Neural cell (in vitro differentiated cells): ENCODE results near the gene PGS1. TPM values are rescaled to one million over a fixed set of nuclear protein-coding genes. Genes with fewer than 3 reads are reported as not detected.

Source experiments
- H2AFZ ChIP-seq: fragments of 200-600, 300-800 bp; sonication (generic), shearing (Covaris generic); 2 replicates; pipeline ENCODE4 v1.6.0; 2014; ENCODE audit warnings: low read depth, mild to moderate bottlenecking, antibody characterized with exemption, low read length, moderate library complexity
- H3F3A ChIP-seq: fragments of 200-600 bp; shearing (Covaris generic); 2 replicates; pipeline ENCODE4 v1.6.1; 2016; ENCODE audit warnings: mild to moderate bottlenecking, moderate library complexity, mixed read lengths, antibody characterized with exemption, low read length; ENCODE audit not compliant: insufficient read depth, poor library complexity, severe bottlenecking
- H3K27ac ChIP-seq: fragments of 200-600, 300-800 bp; sonication (generic), shearing (Covaris generic); 2 replicates; pipeline ENCODE4 v1.5.1; 2014; ENCODE audit warnings: mild to moderate bottlenecking, low read length, moderate library complexity
- H3K27me3 ChIP-seq: fragments of 300-800, 200-600 bp; sonication (generic), shearing (Covaris generic); 2 replicates; pipeline ENCODE4 v1.6.0; 2014; ENCODE audit warnings: mild to moderate bottlenecking, low read depth, low read length, moderate library complexity; ENCODE audit not compliant: insufficient read depth
- H3K36me3 ChIP-seq: fragments of 300-800, 200-600 bp; sonication (generic), shearing (Covaris generic); 2 replicates; pipeline ENCODE4 v1.5.1; 2014; ENCODE audit warnings: mild to moderate bottlenecking, antibody characterized with exemption, low read length, moderate library complexity; ENCODE audit not compliant: insufficient read depth
- H3K4me2 ChIP-seq: fragments of 300-800, 200-600 bp; sonication (generic), shearing (Covaris generic); 2 replicates; pipeline ENCODE4 v1.6.0; 2014; ENCODE audit warnings: mild to moderate bottlenecking, low read length
- H3K4me3 ChIP-seq: fragments of 300-800, 200-600 bp; sonication (generic), shearing (Covaris generic); 2 replicates; pipeline ENCODE4 v1.5.1; 2014; ENCODE audit warnings: mild to moderate bottlenecking, low read length, moderate library complexity
- H3K79me2 ChIP-seq: fragments of 200-600 bp; shearing (Covaris generic); replicated peaks from 2 replicates; pipeline ENCODE4 v1.6.0; 2014; ENCODE audit warnings: mild to moderate bottlenecking, low read length, moderate library complexity; ENCODE audit not compliant: insufficient read depth
- H3K9ac ChIP-seq: fragments of 300-800, 200-600 bp; sonication (generic), shearing (Covaris generic); 2 replicates; pipeline ENCODE4 v1.6.1; 2016; ENCODE audit warnings: mild to moderate bottlenecking, low read length, mixed read lengths
- H3K9me2 ChIP-seq: fragments of 200-600 bp; shearing (Covaris generic); 2 replicates; pipeline ENCODE4 v1.6.1; 2016; ENCODE audit warnings: mild to moderate bottlenecking, low read length, mixed read lengths; ENCODE audit not compliant: insufficient read depth
- H3K9me3 ChIP-seq: fragments of 200-600, 300-800 bp; sonication (generic), shearing (Covaris generic); 2 replicates; pipeline ENCODE4 v1.6.1; 2016; ENCODE audit warnings: mild to moderate bottlenecking, mixed run types, low read length, moderate library complexity, mixed read lengths
- H4K20me1 ChIP-seq: fragments of 200-600 bp; shearing (Covaris generic); 2 replicates; pipeline ENCODE4 v1.6.1; 2016; ENCODE audit warnings: mild to moderate bottlenecking, mixed run types; ENCODE audit not compliant: insufficient read depth
- CTCF ChIP-seq: fragments of 450-650 bp; IDR thresholded peaks from 2 replicates; pipeline ENCODE4 v1.5.1; 2014; ENCODE audit warnings: antibody characterized with exemption, mild to moderate bottlenecking, moderate library complexity; ENCODE audit not compliant: poor library complexity, severe bottlenecking
- EP300 ChIP-seq: fragments of 450-650 bp; conservative IDR thresholded peaks from 2 replicates; pipeline ENCODE4 v1.6.1; 2014; ENCODE audit warnings: antibody characterized with exemption, mild to moderate bottlenecking, moderate library complexity; ENCODE audit not compliant: poor library complexity, severe bottlenecking
- EZH2 ChIP-seq: fragments of 200-600, 300-800 bp; shearing (Covaris generic), sonication (generic); IDR thresholded peaks from 2 replicates; pipeline ENCODE4 v1.6.1; 2014; ENCODE audit warnings: antibody characterized with exemption, low read length, borderline replicate concordance, mild to moderate bottlenecking; ENCODE audit not compliant: insufficient read depth, poor library complexity, severe bottlenecking
- MXI1 ChIP-seq: fragments of 450-650 bp; conservative IDR thresholded peaks from 2 replicates; pipeline ENCODE4 v1.6.1; 2014; ENCODE audit warnings: antibody characterized with exemption, mild to moderate bottlenecking; ENCODE audit not compliant: poor library complexity, severe bottlenecking
- POLR2AphosphoS5 ChIP-seq: IDR thresholded peaks from 2 replicates; pipeline ENCODE4 v1.6.1; 2012
- RAD21 ChIP-seq: fragments of 450-650 bp; conservative IDR thresholded peaks from 2 replicates; pipeline ENCODE4 v1.6.1; 2014; ENCODE audit warnings: antibody characterized with exemption, mild to moderate bottlenecking, moderate library complexity
- SMC3 ChIP-seq: fragments of 450-650 bp; conservative IDR thresholded peaks from 2 replicates; pipeline ENCODE4 v1.6.1; 2014; ENCODE audit warnings: antibody characterized with exemption, mild to moderate bottlenecking, moderate library complexity; ENCODE audit not compliant: poor library complexity
- TAF1 ChIP-seq: IDR thresholded peaks from 2 replicates; pipeline ENCODE4 v1.6.1; 2012; ENCODE audit warnings: low read depth
- polyA plus RNA-seq: library from polyadenylated mRNA; depleted of rRNA; stranded (reverse); fragments of >200 nt; gene quantifications from 2 replicates; pipeline ENCODE4 v1.2.3, GENCODE V29; 2014
- TF ChIP-seq, protein P1 (sequence below): IDR thresholded peaks from 2 replicates; pipeline ENCODE4 v1.6.1; 2012; ENCODE audit warnings: borderline replicate concordance

Gene PGS1
- polyA plus RNA-seq, 1 donor from 2014 or later = 65.7 TPM

DNA sequence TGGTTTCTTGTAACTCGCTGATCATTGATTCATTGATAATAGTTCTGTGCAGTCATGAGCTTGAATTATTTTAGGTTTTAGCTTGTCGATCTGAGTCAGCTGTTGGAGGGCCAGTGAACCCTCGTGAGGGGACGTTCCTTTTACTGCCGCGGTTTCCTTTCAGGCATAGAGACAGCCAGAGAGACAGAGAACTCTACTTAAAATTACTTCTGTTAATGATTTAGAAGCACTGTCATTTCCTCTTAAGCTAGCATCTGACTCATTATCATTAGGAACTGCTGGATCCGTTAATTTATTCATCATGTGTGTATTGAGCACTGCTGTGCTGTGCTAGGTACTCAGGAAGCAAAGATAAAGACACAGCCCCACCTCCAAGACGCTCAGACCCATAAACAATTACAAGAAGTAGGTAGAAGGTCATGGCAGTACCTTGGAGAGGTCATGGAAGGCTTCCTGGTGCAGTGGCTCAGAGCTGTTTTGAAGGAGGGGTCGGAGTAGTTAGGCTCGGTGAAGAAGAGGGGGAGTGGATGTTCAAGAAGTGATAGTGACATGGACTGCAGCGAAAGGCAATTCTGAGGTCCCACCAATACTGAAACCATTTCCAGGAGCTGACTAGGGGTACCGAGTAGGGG, 3.3 kb downstream of the PGS1 start:
- no peak overlapping the region for H3K27ac ChIP-seq
- TF ChIP-seq, protein P1, sequence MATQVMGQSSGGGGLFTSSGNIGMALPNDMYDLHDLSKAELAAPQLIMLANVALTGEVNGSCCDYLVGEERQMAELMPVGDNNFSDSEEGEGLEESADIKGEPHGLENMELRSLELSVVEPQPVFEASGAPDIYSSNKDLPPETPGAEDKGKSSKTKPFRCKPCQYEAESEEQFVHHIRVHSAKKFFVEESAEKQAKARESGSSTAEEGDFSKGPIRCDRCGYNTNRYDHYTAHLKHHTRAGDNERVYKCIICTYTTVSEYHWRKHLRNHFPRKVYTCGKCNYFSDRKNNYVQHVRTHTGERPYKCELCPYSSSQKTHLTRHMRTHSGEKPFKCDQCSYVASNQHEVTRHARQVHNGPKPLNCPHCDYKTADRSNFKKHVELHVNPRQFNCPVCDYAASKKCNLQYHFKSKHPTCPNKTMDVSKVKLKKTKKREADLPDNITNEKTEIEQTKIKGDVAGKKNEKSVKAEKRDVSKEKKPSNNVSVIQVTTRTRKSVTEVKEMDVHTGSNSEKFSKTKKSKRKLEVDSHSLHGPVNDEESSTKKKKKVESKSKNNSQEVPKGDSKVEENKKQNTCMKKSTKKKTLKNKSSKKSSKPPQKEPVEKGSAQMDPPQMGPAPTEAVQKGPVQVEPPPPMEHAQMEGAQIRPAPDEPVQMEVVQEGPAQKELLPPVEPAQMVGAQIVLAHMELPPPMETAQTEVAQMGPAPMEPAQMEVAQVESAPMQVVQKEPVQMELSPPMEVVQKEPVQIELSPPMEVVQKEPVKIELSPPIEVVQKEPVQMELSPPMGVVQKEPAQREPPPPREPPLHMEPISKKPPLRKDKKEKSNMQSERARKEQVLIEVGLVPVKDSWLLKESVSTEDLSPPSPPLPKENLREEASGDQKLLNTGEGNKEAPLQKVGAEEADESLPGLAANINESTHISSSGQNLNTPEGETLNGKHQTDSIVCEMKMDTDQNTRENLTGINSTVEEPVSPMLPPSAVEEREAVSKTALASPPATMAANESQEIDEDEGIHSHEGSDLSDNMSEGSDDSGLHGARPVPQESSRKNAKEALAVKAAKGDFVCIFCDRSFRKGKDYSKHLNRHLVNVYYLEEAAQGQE = no peak
- TF ChIP-seq SMC3 (no peak), EZH2 (no peak), POLR2AphosphoS5 (no peak), CTCF (no peak), EP300 (no peak), RAD21 (no peak), TAF1 (no peak), MXI1 (no peak)
- H2AFZ ChIP-seq = no peak overlapping the region
- no peaks in the 10 kb centered on the region for H3F3A ChIP-seq
- no peaks in the 10 kb centered on the region for H3K9me2 ChIP-seq
- H3K79me2 ChIP-seq = peaks cover 60% of the 10 kb centered on the region
- H3K27me3 ChIP-seq = no peaks in the 10 kb centered on the region
- no peaks in the 10 kb centered on the region for H3K9me3 ChIP-seq
- H4K20me1 ChIP-seq = no peaks in the 10 kb centered on the region
- no peak overlapping the region for H3K4me3 ChIP-seq
- H3K36me3 ChIP-seq = no peaks in the 10 kb centered on the region
- no peak overlapping the region for H3K4me2 ChIP-seq
- no peak overlapping the region for H3K9ac ChIP-seq

GRCh38 chr17:78383725-78384471, 5.4 kb downstream of the PGS1 start:
- peaks cover 71% of the 10 kb centered on the region for H3K79me2 ChIP-seq
- no peak overlapping the region for H3K9ac ChIP-seq
- no peaks in the 10 kb centered on the region for H3K9me2 ChIP-seq
- no peak overlapping the region for H3K4me3 ChIP-seq
- no peaks in the 10 kb centered on the region for H3F3A ChIP-seq
- H3K9me3 ChIP-seq = no peaks in the 10 kb centered on the region
- H4K20me1 ChIP-seq = no peaks in the 10 kb centered on the region
- no peak for TF ChIP-seq SMC3
- no peak for TF ChIP-seq RAD21
- no peak for TF ChIP-seq CTCF
- no peak for TF ChIP-seq EZH2
- no peak for TF ChIP-seq EP300
- TF ChIP-seq MXI1 = no peak
- TF ChIP-seq, protein P1 = no peak
- TF ChIP-seq POLR2AphosphoS5 = no peak
- TF ChIP-seq TAF1 = no peak
- no peak overlapping the region for H3K4me2 ChIP-seq
- no peaks in the 10 kb centered on the region for H3K27me3 ChIP-seq
- no peak overlapping the region for H2AFZ ChIP-seq
- H3K36me3 ChIP-seq = no peaks in the 10 kb centered on the region
- H3K27ac ChIP-seq = no peak overlapping the region
